ENCODE results near the gene SLCO3A1.

DNA sequence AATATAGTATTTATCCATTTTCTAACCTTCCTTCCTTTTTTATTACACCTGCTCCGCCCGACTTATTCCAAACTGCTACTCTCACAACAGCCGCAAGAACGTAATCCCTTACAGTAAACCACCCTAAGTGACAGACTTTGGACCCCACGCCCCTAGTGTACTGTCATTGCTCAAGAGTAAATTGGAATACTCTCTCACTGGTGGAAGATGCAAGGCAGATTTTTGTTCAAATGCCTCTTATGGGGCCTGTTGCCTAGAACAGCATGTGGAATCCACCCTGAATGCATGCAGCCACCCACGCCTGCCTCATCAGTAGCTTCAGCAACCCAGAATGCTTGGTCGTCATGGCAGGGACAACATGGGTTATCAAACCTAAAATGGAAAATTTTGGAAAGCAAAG, 313.9 kb downstream of the SLCO3A1 start:
- TF ChIP-seq, protein P1, sequence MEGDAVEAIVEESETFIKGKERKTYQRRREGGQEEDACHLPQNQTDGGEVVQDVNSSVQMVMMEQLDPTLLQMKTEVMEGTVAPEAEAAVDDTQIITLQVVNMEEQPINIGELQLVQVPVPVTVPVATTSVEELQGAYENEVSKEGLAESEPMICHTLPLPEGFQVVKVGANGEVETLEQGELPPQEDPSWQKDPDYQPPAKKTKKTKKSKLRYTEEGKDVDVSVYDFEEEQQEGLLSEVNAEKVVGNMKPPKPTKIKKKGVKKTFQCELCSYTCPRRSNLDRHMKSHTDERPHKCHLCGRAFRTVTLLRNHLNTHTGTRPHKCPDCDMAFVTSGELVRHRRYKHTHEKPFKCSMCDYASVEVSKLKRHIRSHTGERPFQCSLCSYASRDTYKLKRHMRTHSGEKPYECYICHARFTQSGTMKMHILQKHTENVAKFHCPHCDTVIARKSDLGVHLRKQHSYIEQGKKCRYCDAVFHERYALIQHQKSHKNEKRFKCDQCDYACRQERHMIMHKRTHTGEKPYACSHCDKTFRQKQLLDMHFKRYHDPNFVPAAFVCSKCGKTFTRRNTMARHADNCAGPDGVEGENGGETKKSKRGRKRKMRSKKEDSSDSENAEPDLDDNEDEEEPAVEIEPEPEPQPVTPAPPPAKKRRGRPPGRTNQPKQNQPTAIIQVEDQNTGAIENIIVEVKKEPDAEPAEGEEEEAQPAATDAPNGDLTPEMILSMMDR (IDR thresholded peaks at IDR 0.05 in 2 of 3, conservative IDR thresholded peaks at IDR 0.05 in 1 of 3; ENCODE audit: borderline replicate concordance in 1 of 3, insufficient read depth in 1 of 3, low read depth in 2 of 3, low read length in 2 of 3): no peak
- no peak for TF ChIP-seq SIN3A (IDR thresholded peaks at IDR 0.05; ENCODE audit: low read depth)
- TF ChIP-seq POLR2A (IDR thresholded peaks at IDR 0.05; ENCODE audit: borderline replicate concordance, extremely low read depth, insufficient read depth, insufficient read length): no peak
- no peak for TF ChIP-seq ZNF274 (IDR thresholded peaks at IDR 0.05; ENCODE audit: low read depth, low read length)
- TF ChIP-seq EZH2phosphoT487 (IDR thresholded peaks at IDR 0.05; ENCODE audit: borderline replicate concordance): no peak
- no peak for TF ChIP-seq SP1 (IDR thresholded peaks at IDR 0.05; ENCODE audit: low read depth)
- TF ChIP-seq YY1 (IDR thresholded peaks at IDR 0.05; ENCODE audit: extremely low read depth, insufficient replicate concordance, low read depth, low read length): no peak
- no peak for TF ChIP-seq EZH2 (IDR thresholded peaks at IDR 0.05)

All from HCT116 (cell line).